Endothelial cell of umbilical vein (primary cell): ENCODE data around the gene VCAN. TPM values are rescaled to one million over a fixed set of nuclear protein-coding genes. Genes with fewer than 3 reads are reported as not detected.

ENCODE experiments used
- BruUV-seq: library from RNA; stranded (reverse); fragments of 400-500 nt; replicated peaks from 2 replicates; lab custom pipeline; 2021; lab: Mats Ljungman, UMichigan
- CTCF ChIA-PET: fragments of 300-600, 350-600 bp; sonication (Branson Sonifier 250); formaldehyde crosslinking; loops from one replicate; lab custom pipeline; 2021; ENCODE audit warnings: antibody characterized with exemption, inconsistent platforms; lab: Charles Lee
- POLR2A ChIA-PET: fragments of 300-600, 350-600 bp; sonication (Branson Sonifier 250); formaldehyde crosslinking; loops from one replicate; lab custom pipeline; 2021; ENCODE audit warnings: antibody characterized with exemption, inconsistent platforms; lab: Charles Lee
- DNase-seq: peaks from one replicate; pipeline ENCODE4 v3.0.0-alpha.2; 2011; ENCODE audit warnings: low read depth, low spot score
- FAIRE-seq: peaks from 2 replicates; lab custom pipeline; 2011; peaks lifted over from hg19 to GRCh38; lab: Jason Lieb, UNC
- H2AFZ ChIP-seq: 2 replicates; pipeline ENCODE4 v1.6.0; 2012; ENCODE audit warnings: low read depth, low read length, control low read depth, inconsistent platforms
- H3K27ac ChIP-seq: 2 replicates; pipeline ENCODE4 v1.5.1; 2011; ENCODE audit warnings: low read depth, mild to moderate bottlenecking, control low read depth, low read length, moderate library complexity; ENCODE audit not compliant: insufficient read depth
- H3K27me3 ChIP-seq, 2 experiments: 2 replicates each; pipeline versions ENCODE4 v1.6.0 to v1.6.1; 2011; ENCODE audit warnings: low read length in 2 of 2, mixed read lengths in 1 of 2; ENCODE audit not compliant: control insufficient read depth in 2 of 2, insufficient read depth in 2 of 2
- H3K36me3 ChIP-seq, 2 experiments: 2 replicates in 1 of 2; 3 replicates in 1 of 2; pipeline ENCODE4 v1.5.1; 2011; ENCODE audit warnings: low read length in 2 of 2, mild to moderate bottlenecking in 1 of 2, moderate library complexity in 1 of 2; ENCODE audit not compliant: control insufficient read depth in 2 of 2, insufficient read depth in 2 of 2; ENCODE audit errors: extremely low read depth in 1 of 2
- H3K4me1 ChIP-seq: 3 replicates; pipeline ENCODE4 v1.5.1; 2011; ENCODE audit warnings: mild to moderate bottlenecking, low read length; ENCODE audit not compliant: control insufficient read depth, insufficient read depth; ENCODE audit errors: extremely low read depth
- H3K4me2 ChIP-seq: 2 replicates; pipeline ENCODE4 v1.6.1; 2011; ENCODE audit warnings: low read length, control low read depth, mixed read lengths; ENCODE audit not compliant: insufficient read depth
- H3K4me3 ChIP-seq, 3 experiments: fragments of 200-600 bp in 1 of 3; sonication (generic), shearing (Covaris generic) in 1 of 3; replicated peaks in 1 of 3; 2 replicates each; pipeline ENCODE4 v1.5.1; 2011 to 2016; ENCODE audit warnings: control low read depth in 3 of 3, low read length in 3 of 3, mild to moderate bottlenecking in 2 of 3, inconsistent platforms in 1 of 3, low read depth in 1 of 3, moderate library complexity in 1 of 3; ENCODE audit not compliant: insufficient read depth in 1 of 3
- H3K79me2 ChIP-seq: 2 replicates; pipeline ENCODE4 v1.6.0; 2012; ENCODE audit warnings: low read length, inconsistent platforms; ENCODE audit not compliant: control insufficient read depth, insufficient read depth
- H3K9ac ChIP-seq: replicated peaks from 2 replicates; pipeline ENCODE3; 2011; ENCODE audit warnings: low read length, control low read depth; ENCODE audit not compliant: insufficient read depth; ENCODE audit errors: extremely low read depth
- H3K9me1 ChIP-seq: replicated peaks from 3 replicates; pipeline ENCODE4 v1.6.0; 2011; ENCODE audit warnings: mild to moderate bottlenecking, low read length; ENCODE audit not compliant: control insufficient read depth, insufficient read depth; ENCODE audit errors: extremely low read depth
- H3K9me3 ChIP-seq: replicated peaks from 2 replicates; pipeline ENCODE4 v1.5.1; 2012; ENCODE audit warnings: low read length, inconsistent platforms; ENCODE audit not compliant: control insufficient read depth, insufficient read depth
- H4K20me1 ChIP-seq: replicated peaks from 2 replicates; pipeline ENCODE3; 2011; ENCODE audit warnings: mild to moderate bottlenecking, low read length; ENCODE audit not compliant: control insufficient read depth, insufficient read depth; ENCODE audit errors: extremely low read depth
- CTCF ChIP-seq, 2 donors: IDR thresholded peaks; 1 replicate in 1 of 2; 2 replicates in 1 of 2; pipeline ENCODE4 v1.5.1; 2011; ENCODE audit warnings: low read length in 2 of 2, mild to moderate bottlenecking in 2 of 2, moderate library complexity in 2 of 2, control low read depth in 1 of 2, inconsistent platforms in 1 of 2, low read depth in 1 of 2; ENCODE audit not compliant: insufficient read depth in 1 of 2; ENCODE audit errors: extremely low read depth in 1 of 2
- EZH2 ChIP-seq: IDR thresholded peaks from 2 replicates; pipeline ENCODE4 v1.6.1; 2012; ENCODE audit warnings: borderline replicate concordance, low read depth, mild to moderate bottlenecking, moderate library complexity, low read length, inconsistent platforms; ENCODE audit not compliant: severe bottlenecking
- FOS ChIP-seq: IDR thresholded peaks from 2 replicates; pipeline ENCODE4 v1.6.1; 2011; ENCODE audit warnings: mild to moderate bottlenecking, low read length, moderate library complexity, borderline replicate concordance; ENCODE audit not compliant: insufficient read depth
- GATA2 ChIP-seq: IDR thresholded peaks from 2 replicates; pipeline ENCODE4 v1.7.0; 2011; ENCODE audit warnings: low read depth, mild to moderate bottlenecking, moderate library complexity, mixed read lengths, low read length; ENCODE audit not compliant: insufficient read length, insufficient read depth
- JUN ChIP-seq: IDR thresholded peaks from 2 replicates; pipeline ENCODE4 v1.6.1; 2011; ENCODE audit warnings: borderline replicate concordance, low read depth; ENCODE audit not compliant: insufficient read length, insufficient read depth
- MAX ChIP-seq: IDR thresholded peaks from 2 replicates; pipeline ENCODE4 v1.6.1; 2011; ENCODE audit not compliant: insufficient read depth, insufficient read length
- MYC ChIP-seq: IDR thresholded peaks from one replicate; pipeline ENCODE4 v1.6.1; 2011; ENCODE audit warnings: mild to moderate bottlenecking, low read depth, low read length
- POLR2A ChIP-seq: IDR thresholded peaks from 2 replicates; pipeline ENCODE4 v1.6.1; 2012; ENCODE audit warnings: low read depth, mild to moderate bottlenecking, control low read depth, low read length
- POLR2AphosphoS5 ChIP-seq: IDR thresholded peaks from 2 replicates; pipeline ENCODE4 v1.6.1; 2012; ENCODE audit warnings: low read depth, mild to moderate bottlenecking, control low read depth, low read length, moderate library complexity; ENCODE audit not compliant: insufficient read depth
- dilution Hi-C: fragments of 300-500 bp; cut with MboI; formaldehyde crosslinking; loops from one replicate; pipeline ENCODE4 v1.15.0; 2019; ENCODE audit warnings: low sequenced_read_pairs; ENCODE audit not compliant: extremely low pct_ligation_motif_present
- intact Hi-C: fragments of 100-400 bp; cut with micrococcal nuclease; formaldehyde crosslinking; loops from one replicate; pipeline ENCODE4 v1.10.0; 2022
- polyA plus RNA-seq, 4 experiments: library from polyadenylated mRNA; depleted of rRNA in 3 of 4; stranded (reverse) in 3 of 4; unstranded in 1 of 4; fragments of >200 nt; gene quantifications; 2 replicates each; pipeline versions ENCODE4 v1.2.1 to v1.2.3, GENCODE V29; 2011 to 2012; ENCODE audit warnings: missing spikeins in 1 of 4
- total RNA-seq: library from RNA; stranded (reverse); gene quantifications from 2 replicates; pipeline ENCODE4 v1.2.3, GENCODE V29; 2021

VCAN gene
- total and polyA plus RNA-seq, 2 donors (not counting 3 experiments of a cell fraction or from before 2014, with no cell fraction given) = 0.35 to 1.2 TPM

GRCh38 chr5:83530193-83530592 is 58.6 kb downstream of the VCAN start:
- Histone ChIP-seq H4K20me1 (no peaks in the 10 kb centered on the region), H3K27me3 (peaks cover 0 to 4% of the 10 kb centered on the region in 2 experiments), H3K9ac (no peak overlapping the region), H3K36me3 (no peaks in the 10 kb centered on the region), H3K79me2 (no peaks in the 10 kb centered on the region), H3K9me1 (no peaks in the 10 kb centered on the region), H3K4me1 (no peaks in the 10 kb centered on the region), H3K4me2 (no peak overlapping the region), H3K27ac (no peak overlapping the region), H3K4me3 (no peak overlapping the region), H3K9me3 (no peaks in the 10 kb centered on the region), H2AFZ (no peak overlapping the region)
- no TSS peak for BruUV-seq
- FAIRE-seq (no peak), DNase-seq (no peak)
- TF ChIP-seq FOS = no peak
- TF ChIP-seq JUN = no peak
- no peak for TF ChIP-seq EZH2
- no peak for TF ChIP-seq GATA2
- no peak for TF ChIP-seq MAX
- TF ChIP-seq POLR2A = no peak
- TF ChIP-seq POLR2AphosphoS5 = no peak
- no peak for TF ChIP-seq MYC
- TF ChIP-seq CTCF (IDR thresholded peaks at IDR 0.05; ENCODE audit: extremely low read depth in 1 of 2, insufficient read depth in 1 of 2, low read depth in 1 of 2, low read length in 2 of 2) = no peak
- intact Hi-C loops (no loop called here), dilution Hi-C loops (no loop called here)
- CTCF ChIA-PET = interaction anchor here (2.0 kb wide), 1 partner anchor 1166 kb away, joined by 5 read pairs; no protein-coding TSS in a partner anchor
- POLR2A ChIA-PET = no interaction called here
